HUES64 (cell line): ENCODE results near the gene HEY2.

Source experiments
- H3K27ac ChIP-seq: 2 replicates; pipeline ENCODE4 v1.7.0; 2013; ENCODE audit warnings: low read depth, low read length, inconsistent platforms
- H3K27me3 ChIP-seq: 2 replicates; pipeline ENCODE4 v1.6.1; 2013; ENCODE audit warnings: mild to moderate bottlenecking, low read length; ENCODE audit not compliant: insufficient read depth
- H3K36me3 ChIP-seq: 2 replicates; pipeline ENCODE4 v1.6.1; 2013; ENCODE audit warnings: mild to moderate bottlenecking, low read length; ENCODE audit not compliant: insufficient read depth
- H3K4me1 ChIP-seq: 2 replicates; pipeline ENCODE4 v1.6.1; 2013; ENCODE audit warnings: mild to moderate bottlenecking, low read length, moderate library complexity; ENCODE audit not compliant: insufficient read depth
- H3K4me3 ChIP-seq: 2 replicates; pipeline ENCODE4 v1.5.1; 2013; ENCODE audit warnings: mild to moderate bottlenecking, low read length, moderate library complexity
- H3K9ac ChIP-seq: 2 replicates; pipeline ENCODE4 v1.6.1; 2013; ENCODE audit warnings: mild to moderate bottlenecking, low read depth, low read length
- H3K9me3 ChIP-seq: 2 replicates; pipeline ENCODE4 v1.6.1; 2013; ENCODE audit warnings: low read depth, low read length; ENCODE audit not compliant: insufficient read depth
- WGBS: fragments of 150-250, 120-280 bp; methylation state at CpG from one replicate; pipeline ENCODE4 v1.1.7; 2013; ENCODE audit warnings: missing lambda C conversion rate; 5-methylcytosine and 5-hydroxymethylcytosine counted together

The HEY2 gene

DNA sequence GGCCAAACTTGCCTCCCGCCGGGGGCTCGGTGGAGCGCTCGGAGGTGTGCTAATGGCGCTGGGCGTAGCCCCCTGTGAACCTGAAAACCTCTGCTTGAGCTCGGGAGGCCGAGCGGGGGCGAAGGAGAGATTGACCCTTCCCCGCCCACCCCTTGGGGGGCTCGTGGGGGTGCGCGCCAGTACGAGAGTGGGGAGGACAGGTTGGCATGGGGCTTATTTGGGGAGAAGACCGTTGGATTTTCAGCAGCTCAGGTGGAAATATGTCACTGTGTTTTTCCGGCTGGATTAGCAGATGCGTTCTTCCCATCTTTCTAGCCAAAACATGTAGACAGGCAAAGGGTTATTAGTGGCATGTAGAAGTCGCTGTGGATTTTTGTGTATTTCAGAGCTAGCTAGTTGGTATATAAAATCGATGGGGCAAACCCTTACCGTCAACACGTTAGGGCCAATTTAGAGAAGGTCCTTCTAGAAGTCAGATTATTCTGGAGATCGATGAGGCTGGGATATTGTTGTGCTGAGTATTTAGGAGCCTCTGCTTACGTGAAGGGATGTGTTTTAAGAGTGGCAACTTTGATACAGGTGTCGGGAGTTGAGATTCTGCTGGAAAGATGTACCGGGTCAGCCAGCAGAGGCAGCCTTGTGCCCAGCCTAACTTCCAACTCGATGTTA, 41.9 kb downstream of the HEY2 start:
- H3K9me3 ChIP-seq: no peaks in the 10 kb centered on the region
- 1% methylated on average over 28 of the region's 28 CpGs for WGBS
- peaks cover 18% of the 10 kb centered on the region for H3K4me1 ChIP-seq
- H3K27me3 ChIP-seq: no peaks in the 10 kb centered on the region
- no peak overlapping the region for H3K27ac ChIP-seq
- H3K4me3 ChIP-seq: peak overlapping the region; percentile 82
- H3K9ac ChIP-seq: peak overlapping the region; percentile 85
- no peaks in the 10 kb centered on the region for H3K36me3 ChIP-seq

- peak overlapping the region; percentile 82 for H3K4me3 ChIP-seq
- no peak overlapping the region for H3K9ac ChIP-seq
- H3K36me3 ChIP-seq: no peaks in the 10 kb centered on the region
- H3K27me3 ChIP-seq: no peaks in the 10 kb centered on the region
- peaks cover 18% of the 10 kb centered on the region for H3K4me1 ChIP-seq
- no peak overlapping the region for H3K27ac ChIP-seq
- no peaks in the 10 kb centered on the region for H3K9me3 ChIP-seq
Observed at GRCh38 chr6:125791820-125792165, 42.4 kb downstream of the HEY2 start.

GRCh38 chr6:125792172-125792571, 42.7 kb downstream of the HEY2 start:
- Histone ChIP-seq H3K4me1 (peaks cover 18% of the 10 kb centered on the region), H3K36me3 (no peaks in the 10 kb centered on the region), H3K27ac (no peak overlapping the region), H3K27me3 (no peaks in the 10 kb centered on the region), H3K9ac (no peak overlapping the region), H3K9me3 (no peaks in the 10 kb centered on the region), H3K4me3 (no peak overlapping the region)
- WGBS: 64% methylated on average over 2 of the region's 3 CpGs

DNA sequence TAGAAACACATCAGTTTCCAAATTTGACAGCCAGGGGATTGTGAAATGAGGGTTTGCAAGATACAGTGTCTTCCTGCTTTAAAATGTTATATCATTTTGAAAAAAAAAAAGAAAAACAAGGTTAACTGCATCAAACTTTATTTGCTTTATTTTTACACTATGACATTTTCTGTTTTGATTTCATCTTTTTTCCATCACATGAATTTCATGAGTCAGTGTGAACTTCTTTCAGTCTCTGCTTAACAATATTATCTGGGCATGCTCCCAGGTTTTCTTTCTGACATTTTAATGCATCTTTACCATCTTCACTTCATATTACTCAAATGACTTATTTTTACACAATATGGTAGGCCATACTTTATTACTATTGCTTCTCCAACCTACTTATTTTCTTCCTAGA, 43.2 kb downstream of the HEY2 start:
- Histone ChIP-seq H3K9me3 (no peaks in the 10 kb centered on the region), H3K4me3 (no peak overlapping the region), H3K4me1 (peaks cover 18% of the 10 kb centered on the region), H3K36me3 (no peaks in the 10 kb centered on the region), H3K9ac (no peak overlapping the region), H3K27me3 (no peaks in the 10 kb centered on the region), H3K27ac (no peak overlapping the region)

- 82% methylated on average over 2 of the region's 2 CpGs for WGBS
- Histone ChIP-seq H3K27me3 (no peaks in the 10 kb centered on the region), H3K36me3 (no peaks in the 10 kb centered on the region), H3K4me1 (peaks cover 18% of the 10 kb centered on the region), H3K4me3 (no peak overlapping the region), H3K9me3 (no peaks in the 10 kb centered on the region), H3K27ac (no peak overlapping the region), H3K9ac (no peak overlapping the region)
Observed at GRCh38 chr6:125793280-125793679, 43.8 kb downstream of the HEY2 start.

- WGBS: 82% methylated on average over 2 of the region's 3 CpGs
Observed at GRCh38 chr6:125793863-125794262, 44.4 kb downstream of the HEY2 start.

DNA sequence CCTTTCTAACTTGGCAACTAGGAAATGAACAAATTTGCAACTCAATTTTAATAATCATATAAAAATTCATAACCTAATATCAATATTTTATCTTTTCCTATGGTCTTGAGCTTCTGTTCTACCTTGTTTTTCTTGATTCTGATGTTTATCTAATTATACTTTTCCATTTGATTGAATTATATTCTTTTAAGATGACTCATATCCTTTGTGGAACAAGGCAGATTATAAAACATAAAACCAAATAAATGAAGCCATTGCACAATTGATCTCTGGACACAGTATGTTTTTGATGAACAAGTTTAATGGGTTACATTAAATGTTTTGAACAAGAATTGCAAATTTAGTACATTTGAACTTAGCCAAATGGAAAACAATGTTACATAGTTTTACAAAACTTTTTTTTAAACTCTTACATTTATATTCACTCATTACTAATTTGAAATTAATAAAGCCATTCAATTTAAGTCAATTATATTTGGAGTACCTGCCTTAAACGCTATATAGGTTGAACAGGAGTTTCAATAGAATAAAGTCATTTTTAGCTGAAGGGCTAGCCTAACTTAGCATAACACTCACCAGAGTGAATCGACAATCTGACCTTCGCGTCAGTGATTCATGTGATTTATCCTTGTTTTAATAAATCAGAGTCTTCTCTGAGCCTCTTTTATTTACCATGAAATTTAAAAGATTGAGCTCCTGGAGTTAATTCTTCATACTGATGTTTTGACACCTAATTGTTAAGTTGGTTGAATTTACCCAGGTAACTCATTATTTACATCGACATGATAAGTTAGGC, 45.1 kb downstream of the HEY2 start:
- no peaks in the 10 kb centered on the region for H3K27me3 ChIP-seq
- H3K9me3 ChIP-seq: no peaks in the 10 kb centered on the region
- no peak overlapping the region for H3K9ac ChIP-seq
- H3K4me1 ChIP-seq: peaks cover 10% of the 10 kb centered on the region
- no peak overlapping the region for H3K27ac ChIP-seq
- no peaks in the 10 kb centered on the region for H3K36me3 ChIP-seq
- 100% methylated on average over 5 of the region's 5 CpGs for WGBS
- no peak overlapping the region for H3K4me3 ChIP-seq

More at GRCh38 chr6:125793863-125794262, 44.4 kb downstream of the HEY2 start:
- H3K36me3 ChIP-seq: no peaks in the 10 kb centered on the region
- H3K9ac ChIP-seq: no peak overlapping the region
- no peaks in the 10 kb centered on the region for H3K9me3 ChIP-seq
- peaks cover 17% of the 10 kb centered on the region for H3K4me1 ChIP-seq
- no peak overlapping the region for H3K4me3 ChIP-seq
- H3K27me3 ChIP-seq: no peaks in the 10 kb centered on the region
- no peak overlapping the region for H3K27ac ChIP-seq

DNA sequence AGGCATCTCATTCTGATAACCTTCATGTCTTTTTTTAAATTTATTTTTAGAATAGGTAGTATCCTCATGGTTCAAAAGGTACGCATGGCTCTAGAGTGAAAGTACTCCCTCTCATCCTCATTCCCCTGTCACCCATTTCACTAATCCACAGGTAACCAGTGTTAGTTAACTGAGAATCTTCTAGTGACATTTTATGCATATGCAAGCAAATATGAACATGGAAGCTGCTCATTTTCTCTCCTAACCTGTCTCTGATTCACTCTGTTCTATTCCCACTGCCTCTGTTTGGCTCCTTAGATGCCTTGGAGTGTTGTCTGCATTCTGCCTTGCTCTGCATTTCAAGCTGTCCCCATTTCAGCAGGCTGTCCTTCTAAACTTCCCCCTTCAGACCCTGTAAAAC, 45.9 kb downstream of the HEY2 start:
- no peak overlapping the region for H3K27ac ChIP-seq
- H3K9me3 ChIP-seq: no peaks in the 10 kb centered on the region
- no peak overlapping the region for H3K9ac ChIP-seq
- no peaks in the 10 kb centered on the region for H3K27me3 ChIP-seq
- no peak overlapping the region for H3K4me3 ChIP-seq
- H3K4me1 ChIP-seq: peaks cover 7% of the 10 kb centered on the region; the same call in 1 of the 2 replicates
- no CpG with 5 or more reads among the region's 1 CpG for WGBS
- H3K36me3 ChIP-seq: no peaks in the 10 kb centered on the region

- H3K27ac ChIP-seq: no peak overlapping the region
- H3K36me3 ChIP-seq: no peaks in the 10 kb centered on the region
- H3K4me1 ChIP-seq: peaks cover 7% of the 10 kb centered on the region; the same call in 1 of the 2 replicates
- 90% methylated on average over 3 of the region's 3 CpGs for WGBS
- no peaks in the 10 kb centered on the region for H3K9me3 ChIP-seq
- no peak overlapping the region for H3K9ac ChIP-seq
- H3K4me3 ChIP-seq: no peak overlapping the region
- no peaks in the 10 kb centered on the region for H3K27me3 ChIP-seq
Observed at GRCh38 chr6:125797120-125797885, 47.9 kb downstream of the HEY2 start.

DNA sequence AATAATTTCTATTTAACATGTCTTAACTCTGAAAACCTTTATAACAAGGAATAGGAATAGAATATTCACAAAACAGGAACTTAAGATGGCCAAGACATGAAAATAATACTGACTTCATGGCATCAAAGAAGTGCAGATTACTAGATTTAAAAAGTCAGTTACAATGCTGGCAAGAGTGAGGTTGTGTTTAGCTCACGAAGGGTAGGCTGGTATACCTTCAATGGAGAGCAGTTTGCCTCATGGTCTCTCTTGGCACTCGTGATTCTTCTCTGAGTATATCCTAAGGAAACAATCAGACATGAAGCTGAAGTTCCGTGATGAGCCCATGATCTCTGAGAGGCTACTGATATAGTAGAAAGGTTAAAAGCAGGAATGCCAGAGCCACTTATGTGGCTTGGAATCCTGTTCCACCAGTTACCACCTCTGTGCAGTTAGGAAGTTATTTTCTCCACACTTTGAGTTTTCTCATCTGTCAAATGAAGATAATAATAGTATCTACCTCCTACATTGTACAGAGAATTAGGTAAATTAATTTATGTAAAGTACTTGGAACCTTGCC, 48.5 kb downstream of the HEY2 start:
- 94% methylated on average over 3 of the region's 3 CpGs for WGBS
- Histone ChIP-seq H3K4me1 (peaks cover 7% of the 10 kb centered on the region; the same call in 1 of the 2 replicates), H3K27me3 (no peaks in the 10 kb centered on the region), H3K27ac (no peak overlapping the region), H3K9me3 (no peaks in the 10 kb centered on the region), H3K36me3 (no peaks in the 10 kb centered on the region), H3K4me3 (no peak overlapping the region), H3K9ac (no peak overlapping the region)
